K562 (cell line): Measurements from ENCODE around the gene WDR1. TPM values are rescaled to one million over a fixed set of nuclear protein-coding genes. Genes with fewer than 3 reads are reported as not detected.

ENCODE experiments used
- ATAC-seq: fragments of 200-7000 bp; cut with Tn5 transposase; 3 replicates; pipeline ENCODE4 v1.9.1; 2020; ENCODE audit warnings: moderate library complexity
- BruUV-seq: library from RNA; stranded (reverse); fragments of 400-500 nt; replicated peaks from 2 replicates; lab custom pipeline; 2021; lab: Mats Ljungman, UMichigan
- CTCF ChIA-PET: fragments of 300-600 bp; formaldehyde crosslinking; extraction: SDS; loops from one replicate; lab custom pipeline; 2021; ENCODE audit warnings: low intra/inter-chr PET ratio; lab: Yijun Ruan, JAX
- POLR2A ChIA-PET: fragments of 300-600, 350-650 bp; sonication (Branson Sonifier 250); formaldehyde crosslinking; extraction: SDS; loops from one replicate; lab custom pipeline; 2021; ENCODE audit warnings: antibody characterized with exemption, inconsistent platforms; lab: Yijun Ruan, JAX
- DNase-seq, 4 experiments: peaks; one replicate each; pipeline versions ENCODE4 v3.0.0 to v3.0.0-alpha.2; 2011 to 2018; ENCODE audit warnings: low spot score in 3 of 4, mixed read lengths in 3 of 4; ENCODE audit errors: extremely low read depth in 1 of 4
- FAIRE-seq: peaks from 2 replicates; lab custom pipeline; 2011; peaks lifted over from hg19 to GRCh38; lab: Jason Lieb, UNC
- H2AFZ ChIP-seq: 2 replicates; pipeline ENCODE4 v1.6.0; 2011; ENCODE audit warnings: low read depth, low read length, control low read depth, inconsistent platforms
- H3K27ac ChIP-seq: fragments of 200-600 bp; 3 replicates; pipeline ENCODE4 v1.8.0; 2011; ENCODE audit warnings: low read depth, mild to moderate bottlenecking, control low read depth, inconsistent platforms, low read length, moderate library complexity, mixed read lengths; ENCODE audit errors: extremely low read depth
- H3K27me3 ChIP-seq, 2 experiments: fragments of 300-600 bp in 1 of 2; 2 replicates in 1 of 2; 3 replicates in 1 of 2; pipeline versions ENCODE4 v1.6.0 to v1.8.0; 2011; ENCODE audit warnings: inconsistent platforms in 2 of 2, low read length in 2 of 2, mild to moderate bottlenecking in 1 of 2, mixed read lengths in 1 of 2, moderate library complexity in 1 of 2; ENCODE audit not compliant: control insufficient read depth in 2 of 2, insufficient read depth in 2 of 2
- H3K36me3 ChIP-seq: fragments of 300-600 bp; 3 replicates; pipeline ENCODE4 v1.8.0; 2011; ENCODE audit warnings: mild to moderate bottlenecking, low read length, inconsistent platforms; ENCODE audit not compliant: control insufficient read depth, insufficient read depth
- H3K4me1 ChIP-seq, 2 experiments: fragments of 200-600 bp in 1 of 2; replicated peaks in 1 of 2; 2 replicates in 1 of 2; 3 replicates in 1 of 2; pipeline versions ENCODE4 v1.5.1 to v1.8.0; 2011; ENCODE audit warnings: inconsistent platforms in 2 of 2, low read length in 2 of 2, mild to moderate bottlenecking in 1 of 2, mixed read lengths in 1 of 2, moderate library complexity in 1 of 2; ENCODE audit not compliant: control insufficient read depth in 2 of 2, insufficient read depth in 2 of 2
- H3K4me2 ChIP-seq: 2 replicates; pipeline ENCODE4 v1.6.1; 2011; ENCODE audit warnings: low read length, control low read depth, inconsistent platforms, mixed read lengths; ENCODE audit not compliant: insufficient read depth
- H3K4me3 ChIP-seq: fragments of 200-600 bp; sonication (generic), shearing (Covaris generic); 2 replicates; pipeline ENCODE4 v1.5.1; 2016; ENCODE audit warnings: control low read depth, inconsistent platforms
- H3K79me2 ChIP-seq: fragments of 200-600 bp; 3 replicates; pipeline ENCODE4 v1.8.0; 2011; ENCODE audit warnings: low read length, inconsistent platforms; ENCODE audit not compliant: control insufficient read depth, insufficient read depth
- H3K9ac ChIP-seq, 2 experiments: 2 replicates each; pipeline versions ENCODE4 v1.6.0 to v1.6.1; 2011; ENCODE audit warnings: low read depth in 2 of 2, low read length in 2 of 2, control low read depth in 1 of 2, inconsistent platforms in 1 of 2, mild to moderate bottlenecking in 1 of 2, mixed read lengths in 1 of 2; ENCODE audit not compliant: insufficient read depth in 1 of 2
- H3K9me1 ChIP-seq: one replicate; pipeline ENCODE4 v1.6.0; 2011; ENCODE audit warnings: inconsistent platforms, mild to moderate bottlenecking, low read length, moderate library complexity; ENCODE audit not compliant: control insufficient read depth, insufficient read depth
- H3K9me3 ChIP-seq: replicated peaks from 2 replicates; pipeline ENCODE4 v1.5.1; 2011; ENCODE audit warnings: low read depth, low read length, inconsistent platforms; ENCODE audit not compliant: control insufficient read depth, insufficient read depth
- H4K20me1 ChIP-seq: replicated peaks from 2 replicates; pipeline ENCODE4 v1.6.1; 2011; ENCODE audit warnings: low read length, inconsistent platforms, mixed read lengths; ENCODE audit not compliant: control insufficient read depth, insufficient read depth
- FOXM1 ChIP-seq, 2 experiments: fragments of 450-650 bp in 1 of 2; sonication (generic) in 1 of 2; formaldehyde crosslinking in 1 of 2; IDR thresholded peaks; 2 replicates each; pipeline versions ENCODE4 v1.6.1 to v1.9.0; 2017 to 2022; ENCODE audit warnings: low read depth in 2 of 2, mild to moderate bottlenecking in 2 of 2, missing genetic modification reagents in 1 of 2, moderate library complexity in 1 of 2
- PHB ChIP-seq: fragments of 250-450 bp; sonication (Bioruptor Pico); IDR thresholded peaks from 2 replicates; pipeline ENCODE4 v1.5.0; 2021
- POLR2A ChIP-seq: fragments of 450-650 bp; conservative IDR thresholded peaks from 2 replicates; pipeline ENCODE4 v1.6.1; 2016
- POLR2H ChIP-seq: IDR thresholded peaks from 2 replicates; pipeline ENCODE4 v1.6.1; 2016; ENCODE audit warnings: missing genetic modification characterization, low read depth, mild to moderate bottlenecking, control low read depth, missing compliant biosample characterization, moderate library complexity
- RBFOX2 ChIP-seq: fragments of 200-400 bp; formaldehyde crosslinking; IDR thresholded peaks from 2 replicates; pipeline ENCODE4 v1.6.1; 2017; ENCODE audit warnings: low read depth, mild to moderate bottlenecking, low read length, moderate library complexity
- RBM34 ChIP-seq: fragments of 200-400 bp; formaldehyde crosslinking; IDR thresholded peaks from 2 replicates; pipeline ENCODE4 v1.6.1; 2018; ENCODE audit warnings: low read length, borderline replicate concordance; ENCODE audit not compliant: insufficient read depth
- RHOXF2B ChIP-seq: fragments of 250-450 bp; sonication (Bioruptor Pico); conservative IDR thresholded peaks from 2 replicates; pipeline ENCODE4 v1.5.1; 2021
- SUPT5H ChIP-seq: fragments of 450-650 bp; IDR thresholded peaks from 2 replicates; pipeline ENCODE4 v1.6.1; 2016
- TAF7 ChIP-seq: fragments of 450-650 bp; IDR thresholded peaks from 2 replicates; pipeline ENCODE4 v1.6.1; 2016; ENCODE audit warnings: missing genetic modification characterization, missing compliant biosample characterization
- U2AF2 ChIP-seq: fragments of 200-400 bp; formaldehyde crosslinking; optimal IDR thresholded peaks from 2 replicates; pipeline ENCODE3; 2017; ENCODE audit warnings: low read depth, mild to moderate bottlenecking, low read length
- ZNF280A ChIP-seq: fragments of 450-650 bp; IDR thresholded peaks from 2 replicates; pipeline ENCODE4 v1.6.1; 2018; ENCODE audit warnings: mild to moderate bottlenecking, low read depth; ENCODE audit not compliant: partially characterized antibody
- ZNF41 ChIP-seq: fragments of 250-450 bp; sonication (Bioruptor Pico); conservative IDR thresholded peaks from 2 replicates; pipeline ENCODE4 v1.4.0; 2020; ENCODE audit warnings: mild to moderate bottlenecking
- ZNF644 ChIP-seq: fragments of 200-800 bp; sonication (Bioruptor generic); IDR thresholded peaks from 2 replicates; pipeline ENCODE4 v1.6.1; 2016; ENCODE audit warnings: low read depth, missing genetic modification characterization, missing compliant biosample characterization
- ZNF699 ChIP-seq: fragments of 250-450 bp; sonication (Bioruptor Pico); IDR thresholded peaks from 2 replicates; pipeline ENCODE4 v1.8.0; 2021; ENCODE audit warnings: mild to moderate bottlenecking, moderate library complexity; ENCODE audit not compliant: insufficient replicate concordance
- WGBS: fragments of 100-300 bp; shearing (Covaris generic); methylation state at CpG from one replicate; pipeline ENCODE4 v1.1.6; 2016; ENCODE audit warnings: low coverage, mixed read lengths; ENCODE audit not compliant: insufficient coverage; ENCODE audit errors: missing lambda C conversion rate; 5-methylcytosine and 5-hydroxymethylcytosine counted together
- in situ Hi-C: fragments of 300-500 bp; cut with MboI; formaldehyde crosslinking; loops from 4 replicates; pipeline ENCODE4 v1.15.0; 2018; ENCODE audit warnings: inconsistent platforms, mixed read lengths
- intact Hi-C: fragments of 100-400 bp; cut with micrococcal nuclease; formaldehyde crosslinking; loops from 2 replicates; pipeline ENCODE4 v1.14.2; 2022
- polyA plus RNA-seq, 8 experiments: library from polyadenylated mRNA; depleted of rRNA in 4 of 8; stranded (reverse) in 5 of 8; unstranded in 3 of 8; fragments of >200 nt; fragmentation: Nextera tagmentation in 2 of 8; fragmentation: Illumina TruSeq in 1 of 8; extraction: Ambion mirVana in 2 of 8; extraction: Trizol in 1 of 8; gene quantifications; 2 replicates each; pipeline versions ENCODE4 v1.2.1 to v1.2.3, GENCODE V29; 2011 to 2014; ENCODE audit warnings: inconsistent platforms in 1 of 8, missing spikeins in 1 of 8
- total RNA-seq, 7 experiments: library from RNA; depleted of rRNA in 6 of 7; stranded (reverse); fragments of >200 nt in 6 of 7; fragmentation: Illumina TruSeq in 2 of 7; extraction: Trizol in 2 of 7; gene quantifications; 2 replicates each; pipeline versions ENCODE4 v1.2.1 to v1.2.3, GENCODE V29; 2011 to 2021; ENCODE audit warnings: low replicate concordance in 1 of 7
- TF ChIP-seq, protein P1 (sequence below): fragments of 250-450 bp; sonication (Bioruptor Pico); IDR thresholded peaks from 2 replicates; pipeline ENCODE4 v1.5.0; 2022; ENCODE audit warnings: mild to moderate bottlenecking
- TF ChIP-seq, protein P2 (sequence below): fragments of 450-650 bp; IDR thresholded peaks from 2 replicates; pipeline ENCODE4 v1.6.1; 2016; ENCODE audit warnings: borderline replicate concordance

WDR1 gene
- total and polyA plus RNA-seq, 9 of the 15 experiments (the other 6 are each of a cell fraction or from before 2014, with no cell fraction given), result 16.1 to 213 (median 125) TPM

DNA sequence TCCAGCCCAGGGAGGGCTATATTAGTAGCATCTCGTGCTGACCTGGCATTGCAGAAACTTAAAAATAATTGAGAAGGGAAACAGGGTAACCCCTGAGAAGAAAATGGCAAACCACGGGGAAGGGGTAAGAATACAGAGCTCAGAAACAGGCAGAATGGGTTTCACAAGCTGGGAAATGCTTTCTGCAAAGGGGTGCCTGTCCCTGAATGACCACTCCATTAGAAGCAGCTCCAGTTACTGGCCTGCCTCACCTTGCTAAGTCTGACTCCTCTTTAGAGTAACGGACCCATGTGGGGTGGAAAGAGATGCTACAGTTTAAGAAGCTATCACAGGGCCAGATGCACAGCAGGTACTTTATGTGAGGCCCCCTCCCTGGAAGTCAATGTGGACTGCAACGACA is 2.5 kb downstream of the WDR1 start (continued):
- TF ChIP-seq ZNF644 (tag), result no peak
- no peak for TF ChIP-seq FOXM1 (IDR thresholded peaks at IDR 0.05; ENCODE audit: low read depth)
- TF ChIP-seq FOXM1 (CRISPR knock-in tag; IDR thresholded peaks at IDR 0.05; ENCODE audit: low read depth), result no peak

DNA sequence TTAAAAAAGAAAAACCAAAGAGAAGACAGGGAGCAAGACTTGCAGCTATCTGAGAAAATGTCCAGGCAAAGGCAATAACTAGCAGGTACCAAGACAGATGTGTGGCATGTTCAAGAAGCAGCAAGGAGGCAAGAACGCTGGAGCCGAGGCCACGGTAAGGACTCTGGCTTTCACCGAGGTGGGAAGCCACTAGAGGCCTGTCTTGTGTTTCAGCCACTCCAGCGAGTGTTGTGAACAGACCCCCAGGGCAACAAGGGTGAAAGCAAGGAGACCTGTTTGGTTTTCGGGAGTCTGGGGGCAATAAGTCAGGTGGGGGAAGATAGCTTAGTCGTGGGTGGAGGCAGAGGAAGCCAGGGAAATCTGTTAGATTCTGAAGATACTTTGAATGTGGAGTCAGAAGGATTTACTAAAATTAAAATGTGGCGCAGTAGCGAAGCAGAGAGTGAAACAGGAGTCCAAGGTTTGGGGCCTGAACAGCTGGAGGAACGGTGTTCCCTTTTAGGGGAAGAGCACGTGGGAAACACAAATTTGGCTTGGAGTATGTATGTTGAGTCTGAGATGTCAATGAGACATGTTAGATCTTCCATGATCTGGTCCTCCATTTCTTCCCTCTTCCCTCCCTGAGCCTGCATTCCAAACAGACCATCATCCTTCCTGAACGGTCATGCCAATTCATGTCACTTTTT is 3.1 kb downstream of the WDR1 start:
- ChIA-PET POLR2A (interaction anchor here (0.6 to 3.8 kb wide), 7 partner anchors 9 to 365 kb away, joined by 3 to 23 read pairs (median 3); no protein-coding TSS in a partner anchor), CTCF (no interaction called here)
- no peak overlapping the region for H3K4me3 ChIP-seq

More for the DNA sequence above, 3.1 kb downstream of the WDR1 start:
- no peak for ATAC-seq
- Histone ChIP-seq H3K27me3 (no peaks in the 10 kb centered on the region), H3K9ac (no peak overlapping the region; a peak in 1 of 4 replicates), H2AFZ (no peak overlapping the region), H3K4me2 (no peak overlapping the region), H3K79me2 (peaks cover 89% of the 10 kb centered on the region), H3K36me3 (peaks cover 72% of the 10 kb centered on the region), H4K20me1 (peaks cover 45% of the 10 kb centered on the region), H3K9me1 (peaks cover 8% of the 10 kb centered on the region), H3K4me1 (peaks cover 21 to 30% of the 10 kb centered on the region in 2 experiments), H3K9me3 (no peaks in the 10 kb centered on the region), H3K27ac (no peak overlapping the region)
- BruUV-seq, result no TSS peak
- no peak for FAIRE-seq
- in situ Hi-C loops (no loop called here), intact Hi-C loops (no loop called here)
- TF ChIP-seq TAF7 (tag), result no peak
- TF ChIP-seq ZNF699, result no peak
- TF ChIP-seq RBFOX2, result peak; percentile 58
- TF ChIP-seq, protein P1, sequence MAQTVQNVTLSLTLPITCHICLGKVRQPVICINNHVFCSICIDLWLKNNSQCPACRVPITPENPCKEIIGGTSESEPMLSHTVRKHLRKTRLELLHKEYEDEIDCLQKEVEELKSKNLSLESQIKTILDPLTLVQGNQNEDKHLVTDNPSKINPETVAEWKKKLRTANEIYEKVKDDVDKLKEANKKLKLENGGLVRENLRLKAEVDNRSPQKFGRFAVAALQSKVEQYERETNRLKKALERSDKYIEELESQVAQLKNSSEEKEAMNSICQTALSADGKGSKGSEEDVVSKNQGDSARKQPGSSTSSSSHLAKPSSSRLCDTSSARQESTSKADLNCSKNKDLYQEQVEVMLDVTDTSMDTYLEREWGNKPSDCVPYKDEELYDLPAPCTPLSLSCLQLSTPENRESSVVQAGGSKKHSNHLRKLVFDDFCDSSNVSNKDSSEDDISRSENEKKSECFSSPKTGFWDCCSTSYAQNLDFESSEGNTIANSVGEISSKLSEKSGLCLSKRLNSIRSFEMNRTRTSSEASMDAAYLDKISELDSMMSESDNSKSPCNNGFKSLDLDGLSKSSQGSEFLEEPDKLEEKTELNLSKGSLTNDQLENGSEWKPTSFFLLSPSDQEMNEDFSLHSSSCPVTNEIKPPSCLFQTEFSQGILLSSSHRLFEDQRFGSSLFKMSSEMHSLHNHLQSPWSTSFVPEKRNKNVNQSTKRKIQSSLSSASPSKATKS (CRISPR knock-in tag), result no peak
- TF ChIP-seq POLR2A, result peak; percentile 33; the same call in 1 of the 2 replicates
- no peak for TF ChIP-seq POLR2H (tag)
- no peak for TF ChIP-seq PHB
- TF ChIP-seq, protein P2, sequence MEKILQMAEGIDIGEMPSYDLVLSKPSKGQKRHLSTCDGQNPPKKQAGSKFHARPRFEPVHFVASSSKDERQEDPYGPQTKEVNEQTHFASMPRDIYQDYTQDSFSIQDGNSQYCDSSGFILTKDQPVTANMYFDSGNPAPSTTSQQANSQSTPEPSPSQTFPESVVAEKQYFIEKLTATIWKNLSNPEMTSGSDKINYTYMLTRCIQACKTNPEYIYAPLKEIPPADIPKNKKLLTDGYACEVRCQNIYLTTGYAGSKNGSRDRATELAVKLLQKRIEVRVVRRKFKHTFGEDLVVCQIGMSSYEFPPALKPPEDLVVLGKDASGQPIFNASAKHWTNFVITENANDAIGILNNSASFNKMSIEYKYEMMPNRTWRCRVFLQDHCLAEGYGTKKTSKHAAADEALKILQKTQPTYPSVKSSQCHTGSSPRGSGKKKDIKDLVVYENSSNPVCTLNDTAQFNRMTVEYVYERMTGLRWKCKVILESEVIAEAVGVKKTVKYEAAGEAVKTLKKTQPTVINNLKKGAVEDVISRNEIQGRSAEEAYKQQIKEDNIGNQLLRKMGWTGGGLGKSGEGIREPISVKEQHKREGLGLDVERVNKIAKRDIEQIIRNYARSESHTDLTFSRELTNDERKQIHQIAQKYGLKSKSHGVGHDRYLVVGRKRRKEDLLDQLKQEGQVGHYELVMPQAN, result no peak
- no peak for TF ChIP-seq U2AF2
- no peak for TF ChIP-seq ZNF41 (CRISPR knock-in tag)
- TF ChIP-seq RBM34, result no peak
- no peak for TF ChIP-seq ZNF280A
- 0 out of 2 replicates have a peak, but pooled peaks have one; percentile 11 for TF ChIP-seq SUPT5H
- TF ChIP-seq RHOXF2B, result no peak
- WGBS, result 83% methylated on average over 12 of the region's 12 CpGs
- DNase-seq, result no peak
